HEK293T (cell line): Measurements from ENCODE around the gene CNPPD1.

ENCODE experiments used
- ARNT ChIP-seq: fragments of 450-650 bp; IDR thresholded peaks from 2 replicates; pipeline ENCODE4 v1.6.1; 2017; ENCODE audit warnings: mild to moderate bottlenecking
- BHLHE40 ChIP-seq: fragments of 450-650 bp; IDR thresholded peaks from 2 replicates; pipeline ENCODE4 v1.6.1; 2016; ENCODE audit warnings: mild to moderate bottlenecking, moderate library complexity, borderline replicate concordance
- ELF4 ChIP-seq: fragments of 450-650 bp; IDR thresholded peaks from 2 replicates; pipeline ENCODE4 v1.6.1; 2017; ENCODE audit warnings: antibody characterized with exemption
- FOXK2 ChIP-seq: fragments of 450-650 bp; IDR thresholded peaks from 2 replicates; pipeline ENCODE4 v1.6.1; 2016; ENCODE audit warnings: mild to moderate bottlenecking
- FOXM1 ChIP-seq: fragments of 450-650 bp; IDR thresholded peaks from 2 replicates; pipeline ENCODE4 v1.6.1; 2017; ENCODE audit warnings: mild to moderate bottlenecking, borderline replicate concordance
- HDGF ChIP-seq: fragments of 450-650 bp; IDR thresholded peaks from 2 replicates; pipeline ENCODE4 v1.6.1; 2017; ENCODE audit warnings: antibody characterized with exemption, borderline replicate concordance
- L3MBTL2 ChIP-seq: fragments of 450-650 bp; conservative IDR thresholded peaks from 2 replicates; pipeline ENCODE4 v1.6.1; 2016; ENCODE audit warnings: mild to moderate bottlenecking
- LEF1 ChIP-seq: fragments of 450-650 bp; IDR thresholded peaks from 2 replicates; pipeline ENCODE4 v1.6.1; 2017; ENCODE audit warnings: mild to moderate bottlenecking, borderline replicate concordance
- NFRKB ChIP-seq: fragments of 450-650 bp; IDR thresholded peaks from 2 replicates; pipeline ENCODE4 v1.6.1; 2016; ENCODE audit warnings: mild to moderate bottlenecking, moderate library complexity
- SUZ12 ChIP-seq: fragments of 450-650 bp; IDR thresholded peaks from 2 replicates; pipeline ENCODE4 v1.6.1; 2016; ENCODE audit warnings: mild to moderate bottlenecking
- TARDBP ChIP-seq: fragments of 450-650 bp; IDR thresholded peaks from 2 replicates; pipeline ENCODE4 v1.6.1; 2016
- ZNF384 ChIP-seq: fragments of 450-650 bp; IDR thresholded peaks from 2 replicates; pipeline ENCODE4 v1.6.1; 2016
- TF ChIP-seq, protein P1 (sequence below): fragments of 450-650 bp; IDR thresholded peaks from 2 replicates; pipeline ENCODE4 v1.6.1; 2016

DNA sequence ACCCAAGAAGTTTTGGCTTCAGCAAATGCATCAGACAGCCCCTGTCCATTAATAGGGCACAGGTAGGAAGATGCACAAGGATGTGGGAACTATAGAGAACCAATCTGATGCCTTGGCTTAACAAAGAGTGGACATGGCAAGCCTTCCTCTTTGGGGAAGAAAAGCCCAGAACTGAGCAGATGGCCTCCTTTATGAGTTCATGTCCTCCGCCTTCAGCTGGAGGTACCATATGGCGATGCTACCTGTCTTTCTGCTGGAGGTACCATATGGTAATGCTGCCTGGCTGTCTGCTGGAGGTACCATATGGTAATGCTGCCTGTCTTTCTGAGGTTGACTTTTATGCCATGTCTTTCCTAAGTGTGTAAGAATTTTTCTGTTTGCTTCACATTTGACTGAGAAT is 7.4 kb upstream of the CNPPD1 start:
- TF ChIP-seq, protein P1, sequence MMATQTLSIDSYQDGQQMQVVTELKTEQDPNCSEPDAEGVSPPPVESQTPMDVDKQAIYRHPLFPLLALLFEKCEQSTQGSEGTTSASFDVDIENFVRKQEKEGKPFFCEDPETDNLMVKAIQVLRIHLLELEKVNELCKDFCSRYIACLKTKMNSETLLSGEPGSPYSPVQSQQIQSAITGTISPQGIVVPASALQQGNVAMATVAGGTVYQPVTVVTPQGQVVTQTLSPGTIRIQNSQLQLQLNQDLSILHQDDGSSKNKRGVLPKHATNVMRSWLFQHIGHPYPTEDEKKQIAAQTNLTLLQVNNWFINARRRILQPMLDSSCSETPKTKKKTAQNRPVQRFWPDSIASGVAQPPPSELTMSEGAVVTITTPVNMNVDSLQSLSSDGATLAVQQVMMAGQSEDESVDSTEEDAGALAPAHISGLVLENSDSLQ: no peak
- TF ChIP-seq LEF1 (no peak), ARNT (no peak), ZNF384 (no peak), FOXK2 (no peak), HDGF (no peak), TARDBP (no peak), SUZ12 (no peak), ELF4 (no peak), BHLHE40 (no peak), NFRKB (no peak), L3MBTL2 (no peak), FOXM1 (no peak)
